Measurements from ENCODE around the gene WNT2B.

The WNT2B gene

DNA sequence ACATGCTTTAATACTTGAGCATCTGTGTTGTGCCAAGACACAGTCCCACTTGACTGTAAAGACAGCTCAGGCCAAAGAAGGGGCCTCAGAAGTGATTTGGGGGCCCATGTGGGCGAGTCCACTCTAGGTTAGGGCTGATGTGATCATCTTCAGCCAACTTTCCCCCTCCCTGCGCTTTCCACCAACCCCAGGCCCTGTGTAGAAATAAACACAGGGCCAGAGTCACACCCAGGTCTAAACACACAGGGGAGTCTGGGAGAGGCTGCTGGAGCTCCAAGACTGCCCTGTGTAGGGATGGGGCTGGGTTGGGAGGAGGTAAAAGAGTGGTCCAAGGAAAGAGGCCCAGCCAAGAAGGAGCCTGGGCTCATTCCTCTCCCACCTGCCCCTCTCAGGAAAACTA, 2.5 kb upstream of the WNT2B start:
- peaks cover 68% of the 10 kb centered on the region for H3K27me3 ChIP-seq (ENCODE audit: insufficient read depth, poor library complexity, severe bottlenecking)
- H3K27ac ChIP-seq (replicated peaks) = no peak overlapping the region
- no peak overlapping the region for H3K4me3 ChIP-seq (replicated peaks; ENCODE audit: insufficient read depth, low read length)
- TF ChIP-seq, protein P1, sequence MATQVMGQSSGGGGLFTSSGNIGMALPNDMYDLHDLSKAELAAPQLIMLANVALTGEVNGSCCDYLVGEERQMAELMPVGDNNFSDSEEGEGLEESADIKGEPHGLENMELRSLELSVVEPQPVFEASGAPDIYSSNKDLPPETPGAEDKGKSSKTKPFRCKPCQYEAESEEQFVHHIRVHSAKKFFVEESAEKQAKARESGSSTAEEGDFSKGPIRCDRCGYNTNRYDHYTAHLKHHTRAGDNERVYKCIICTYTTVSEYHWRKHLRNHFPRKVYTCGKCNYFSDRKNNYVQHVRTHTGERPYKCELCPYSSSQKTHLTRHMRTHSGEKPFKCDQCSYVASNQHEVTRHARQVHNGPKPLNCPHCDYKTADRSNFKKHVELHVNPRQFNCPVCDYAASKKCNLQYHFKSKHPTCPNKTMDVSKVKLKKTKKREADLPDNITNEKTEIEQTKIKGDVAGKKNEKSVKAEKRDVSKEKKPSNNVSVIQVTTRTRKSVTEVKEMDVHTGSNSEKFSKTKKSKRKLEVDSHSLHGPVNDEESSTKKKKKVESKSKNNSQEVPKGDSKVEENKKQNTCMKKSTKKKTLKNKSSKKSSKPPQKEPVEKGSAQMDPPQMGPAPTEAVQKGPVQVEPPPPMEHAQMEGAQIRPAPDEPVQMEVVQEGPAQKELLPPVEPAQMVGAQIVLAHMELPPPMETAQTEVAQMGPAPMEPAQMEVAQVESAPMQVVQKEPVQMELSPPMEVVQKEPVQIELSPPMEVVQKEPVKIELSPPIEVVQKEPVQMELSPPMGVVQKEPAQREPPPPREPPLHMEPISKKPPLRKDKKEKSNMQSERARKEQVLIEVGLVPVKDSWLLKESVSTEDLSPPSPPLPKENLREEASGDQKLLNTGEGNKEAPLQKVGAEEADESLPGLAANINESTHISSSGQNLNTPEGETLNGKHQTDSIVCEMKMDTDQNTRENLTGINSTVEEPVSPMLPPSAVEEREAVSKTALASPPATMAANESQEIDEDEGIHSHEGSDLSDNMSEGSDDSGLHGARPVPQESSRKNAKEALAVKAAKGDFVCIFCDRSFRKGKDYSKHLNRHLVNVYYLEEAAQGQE (IDR thresholded peaks at IDR 0.05; ENCODE audit: insufficient replicate concordance, low read depth) = no peak
- no peak for TF ChIP-seq POLR2AphosphoS5 (IDR thresholded peaks at IDR 0.05; ENCODE audit: low read depth)
- TF ChIP-seq GABPA (IDR thresholded peaks at IDR 0.05; ENCODE audit: low read depth) = no peak
- no peak for TF ChIP-seq SPI1 (IDR thresholded peaks at IDR 0.05; ENCODE audit: borderline replicate concordance, low read depth)
- TF ChIP-seq, protein P2, sequence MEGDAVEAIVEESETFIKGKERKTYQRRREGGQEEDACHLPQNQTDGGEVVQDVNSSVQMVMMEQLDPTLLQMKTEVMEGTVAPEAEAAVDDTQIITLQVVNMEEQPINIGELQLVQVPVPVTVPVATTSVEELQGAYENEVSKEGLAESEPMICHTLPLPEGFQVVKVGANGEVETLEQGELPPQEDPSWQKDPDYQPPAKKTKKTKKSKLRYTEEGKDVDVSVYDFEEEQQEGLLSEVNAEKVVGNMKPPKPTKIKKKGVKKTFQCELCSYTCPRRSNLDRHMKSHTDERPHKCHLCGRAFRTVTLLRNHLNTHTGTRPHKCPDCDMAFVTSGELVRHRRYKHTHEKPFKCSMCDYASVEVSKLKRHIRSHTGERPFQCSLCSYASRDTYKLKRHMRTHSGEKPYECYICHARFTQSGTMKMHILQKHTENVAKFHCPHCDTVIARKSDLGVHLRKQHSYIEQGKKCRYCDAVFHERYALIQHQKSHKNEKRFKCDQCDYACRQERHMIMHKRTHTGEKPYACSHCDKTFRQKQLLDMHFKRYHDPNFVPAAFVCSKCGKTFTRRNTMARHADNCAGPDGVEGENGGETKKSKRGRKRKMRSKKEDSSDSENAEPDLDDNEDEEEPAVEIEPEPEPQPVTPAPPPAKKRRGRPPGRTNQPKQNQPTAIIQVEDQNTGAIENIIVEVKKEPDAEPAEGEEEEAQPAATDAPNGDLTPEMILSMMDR (IDR thresholded peaks at IDR 0.05; ENCODE audit: insufficient read depth, low read length) = no peak
- DNase-seq (ENCODE audit: low read depth in 1 of 2, low spot score in 1 of 2) = no peak

DNA sequence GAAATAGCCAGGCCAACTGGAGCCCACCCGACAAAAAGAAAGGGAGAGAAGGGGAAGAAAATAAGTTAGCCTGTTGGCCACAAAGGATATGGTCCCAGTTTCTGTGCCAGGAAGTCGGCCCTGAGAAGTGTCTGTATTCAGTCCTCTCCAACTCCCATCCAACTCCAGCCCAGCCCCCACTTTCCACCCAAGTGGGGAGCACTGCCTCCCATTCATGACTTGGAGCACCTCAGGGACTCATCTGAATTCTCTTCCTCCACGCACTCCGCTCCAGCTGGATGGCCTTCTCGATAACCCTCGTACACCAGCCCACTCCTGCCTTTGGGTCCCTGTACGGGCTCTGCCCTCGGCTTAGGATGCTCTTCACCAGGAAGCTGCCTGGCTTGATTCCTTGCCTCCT, 2.0 kb upstream of the WNT2B start:
- Histone ChIP-seq H3K27ac (replicated peaks) (no peak overlapping the region), H3K27me3 (ENCODE audit: insufficient read depth, poor library complexity, severe bottlenecking) (peaks cover 64% of the 10 kb centered on the region), H3K4me3 (replicated peaks; ENCODE audit: insufficient read depth, low read length) (no peak overlapping the region)
- DNase-seq (ENCODE audit: low read depth in 1 of 2, low spot score in 1 of 2) = no peak
- TF ChIP-seq, protein P1 (IDR thresholded peaks at IDR 0.05; ENCODE audit: insufficient replicate concordance, low read depth) = no peak
- TF ChIP-seq SPI1 (IDR thresholded peaks at IDR 0.05; ENCODE audit: borderline replicate concordance, low read depth) (no peak), GABPA (IDR thresholded peaks at IDR 0.05; ENCODE audit: low read depth) (no peak), POLR2AphosphoS5 (IDR thresholded peaks at IDR 0.05; ENCODE audit: low read depth) (no peak)
- TF ChIP-seq, protein P2 (IDR thresholded peaks at IDR 0.05; ENCODE audit: insufficient read depth, low read length) = no peak

DNA sequence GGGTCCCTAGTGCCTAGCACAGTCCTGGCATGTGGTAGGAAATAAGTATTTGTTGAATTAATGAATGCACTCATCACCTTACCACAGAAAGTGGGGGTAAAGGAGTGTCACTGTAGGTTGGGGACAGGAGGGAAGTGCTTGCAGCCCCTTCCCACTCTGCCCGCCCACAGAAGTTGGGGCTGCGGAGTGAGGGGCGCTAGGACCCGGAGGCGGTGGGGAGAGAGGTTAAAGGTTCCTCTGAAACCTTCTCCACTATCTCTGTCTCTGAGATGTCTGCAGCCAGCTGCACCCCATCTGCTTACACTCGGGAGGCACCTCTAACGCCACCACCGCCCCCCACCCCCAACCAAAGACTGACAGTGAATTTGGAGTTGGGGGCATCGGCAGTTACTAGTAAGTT, 1.4 kb upstream of the WNT2B start:
- TF ChIP-seq SPI1 (IDR thresholded peaks at IDR 0.05; ENCODE audit: borderline replicate concordance, low read depth) (no peak), GABPA (IDR thresholded peaks at IDR 0.05; ENCODE audit: low read depth) (no peak), POLR2AphosphoS5 (IDR thresholded peaks at IDR 0.05; ENCODE audit: low read depth) (no peak)
- TF ChIP-seq, protein P1 (IDR thresholded peaks at IDR 0.05; ENCODE audit: insufficient replicate concordance, low read depth) = no peak
- TF ChIP-seq, protein P2 (IDR thresholded peaks at IDR 0.05; ENCODE audit: insufficient read depth, low read length) = no peak
- Histone ChIP-seq H3K27ac (replicated peaks) (no peak overlapping the region), H3K4me3 (replicated peaks; ENCODE audit: insufficient read depth, low read length) (no peak overlapping the region), H3K27me3 (ENCODE audit: insufficient read depth, poor library complexity, severe bottlenecking) (peaks cover 58% of the 10 kb centered on the region)
- no peak for DNase-seq (ENCODE audit: low read depth in 1 of 2, low spot score in 1 of 2)
